HCT116 (cell line): ENCODE results near the gene CCT8. TPM values are rescaled to one million over a fixed set of nuclear protein-coding genes. Genes with fewer than 3 reads are reported as not detected.

Experiments
- ATAC-seq: fragments of 200-7000 bp; cut with Tn5 transposase; 2 replicates; pipeline ENCODE4 v1.9.1; 2020; ENCODE audit warnings: mild to moderate bottlenecking, moderate library complexity
- BruUV-seq: library from RNA; stranded (reverse); fragments of 400-500 nt; replicated peaks from 2 replicates; lab custom pipeline; 2021; lab: Mats Ljungman, UMichigan
- CTCF ChIA-PET: fragments of 300-600 bp; sonication (Branson Sonifier 250); formaldehyde crosslinking; loops from one replicate; lab custom pipeline; 2021; ENCODE audit warnings: antibody characterized with exemption; lab: Charles Lee
- POLR2A ChIA-PET: fragments of 300-600, 350-600 bp; sonication (Branson Sonifier 250); formaldehyde crosslinking; loops from one replicate; lab custom pipeline; 2021; ENCODE audit warnings: antibody characterized with exemption; lab: Charles Lee
- RAD21 ChIA-PET, 2 experiments: fragments of 300-600 bp; sonication (Branson Sonifier 250); formaldehyde crosslinking; loops; one replicate each; lab custom pipeline; 2023; ENCODE audit warnings: low total read pairs in 2 of 2; ENCODE audit not compliant: uncharacterized antibody in 2 of 2, unreplicated experiment in 2 of 2, low non-redundant PET in 1 of 2; lab: Charles Lee
- DNase-seq: peaks from one replicate; pipeline ENCODE4 v3.0.0-alpha.2; 2010; ENCODE audit warnings: low read depth, low spot score
- H2AFZ ChIP-seq: fragments of 200-600 bp; shearing (Covaris generic), sonication (generic); 2 replicates; pipeline ENCODE4 v1.6.1; 2017; ENCODE audit warnings: low read depth, mixed run types, mixed read lengths, antibody characterized with exemption, low read length; ENCODE audit not compliant: poor library complexity, severe bottlenecking
- H3K27ac ChIP-seq: 2 replicates; pipeline ENCODE4 v1.5.1; 2012; ENCODE audit warnings: low read depth, low read length
- H3K27me3 ChIP-seq: fragments of 200-600 bp; sonication (generic); 2 replicates; pipeline ENCODE4 v1.6.1; 2016; ENCODE audit warnings: mixed run types, low read length, mixed read lengths; ENCODE audit not compliant: insufficient read depth
- H3K36me3 ChIP-seq, 2 experiments: fragments of 200-500 bp in 1 of 2; fragments of 200-600 bp in 1 of 2; sonication (Bioruptor generic) in 1 of 2; sonication (generic) in 1 of 2; 2 replicates each; pipeline versions ENCODE4 v1.5.1 to v1.6.1; 2014 to 2016; ENCODE audit warnings: low read length in 2 of 2, inconsistent platforms in 1 of 2, mixed read lengths in 1 of 2, mixed run types in 1 of 2; ENCODE audit not compliant: insufficient read depth in 2 of 2, control insufficient read depth in 1 of 2
- H3K4me1 ChIP-seq, 2 experiments: fragments of 200-600 bp in 1 of 2; sonication (generic) in 1 of 2; 2 replicates each; pipeline versions ENCODE4 v1.5.1 to v1.6.1; 2012 to 2017; ENCODE audit warnings: low read length in 2 of 2, inconsistent platforms in 1 of 2, mild to moderate bottlenecking in 1 of 2, mixed read lengths in 1 of 2, mixed run types in 1 of 2, moderate library complexity in 1 of 2; ENCODE audit not compliant: insufficient read depth in 2 of 2, control insufficient read depth in 1 of 2
- H3K4me2 ChIP-seq: fragments of 200-600 bp; sonication (generic); 2 replicates; pipeline ENCODE4 v1.6.1; 2017; ENCODE audit warnings: mixed run types, low read length, mixed read lengths
- H3K4me3 ChIP-seq, 2 experiments: fragments of 200-600 bp in 1 of 2; sonication (generic) in 1 of 2; replicated peaks in 1 of 2; 2 replicates each; pipeline ENCODE4 v1.5.1; 2011 to 2016; ENCODE audit warnings: low read length in 2 of 2, control low read depth in 1 of 2, low read depth in 1 of 2, mild to moderate bottlenecking in 1 of 2, mixed read lengths in 1 of 2, mixed run types in 1 of 2
- H3K79me2 ChIP-seq: fragments of 200-600 bp; sonication (generic); 2 replicates; pipeline ENCODE4 v1.6.1; 2017; ENCODE audit warnings: mild to moderate bottlenecking, mixed run types, low read length, moderate library complexity, mixed read lengths; ENCODE audit not compliant: insufficient read depth
- H3K9ac ChIP-seq: fragments of 200-600 bp; sonication (generic); 2 replicates; pipeline ENCODE4 v1.6.1; 2016; ENCODE audit warnings: low read length, mixed read lengths
- H3K9me2 ChIP-seq: fragments of 200-600 bp; sonication (generic), shearing (Covaris generic); 2 replicates; pipeline ENCODE4 v1.6.1; 2017; ENCODE audit warnings: mixed run types, mild to moderate bottlenecking, moderate library complexity; ENCODE audit not compliant: insufficient read depth
- H3K9me3 ChIP-seq, 2 experiments: fragments of 200-500 bp in 1 of 2; fragments of 200-600 bp in 1 of 2; sonication (Bioruptor generic) in 1 of 2; sonication (generic) in 1 of 2; 2 replicates each; pipeline ENCODE4 v1.6.1; 2014 to 2017; ENCODE audit warnings: low read length in 2 of 2, mixed read lengths in 2 of 2, inconsistent platforms in 1 of 2, low read depth in 1 of 2, mild to moderate bottlenecking in 1 of 2, mixed run types in 1 of 2, moderate library complexity in 1 of 2; ENCODE audit not compliant: control insufficient read depth in 1 of 2, insufficient read depth in 1 of 2
- H4K20me1 ChIP-seq: fragments of 200-600 bp; sonication (generic), shearing (Covaris generic); 2 replicates; pipeline ENCODE4 v1.6.1; 2017; ENCODE audit warnings: mixed run types, mild to moderate bottlenecking, moderate library complexity; ENCODE audit not compliant: insufficient read depth
- ATF3 ChIP-seq: IDR thresholded peaks from 2 replicates; pipeline ENCODE4 v1.6.1; 2012
- CBX3 ChIP-seq: IDR thresholded peaks from 2 replicates; pipeline ENCODE4 v1.6.1; 2012; ENCODE audit warnings: low read depth
- CEBPB ChIP-seq: IDR thresholded peaks from 2 replicates; pipeline ENCODE4 v1.6.1; 2012; ENCODE audit warnings: low read depth
- EGR1 ChIP-seq: IDR thresholded peaks from 2 replicates; pipeline ENCODE4 v1.6.1; 2012; ENCODE audit warnings: low read depth
- ELF1 ChIP-seq: IDR thresholded peaks from 2 replicates; pipeline ENCODE4 v1.6.1; 2012; ENCODE audit warnings: low read depth, borderline replicate concordance
- EZH2 ChIP-seq: fragments of 200-600 bp; sonication (generic); IDR thresholded peaks from 2 replicates; pipeline ENCODE4 v1.6.1; 2017; ENCODE audit warnings: antibody characterized with exemption, mixed run types
- EZH2phosphoT487 ChIP-seq: fragments of 200-600 bp; IDR thresholded peaks from 2 replicates; pipeline ENCODE4 v1.6.1; 2018; ENCODE audit warnings: antibody characterized with exemption, borderline replicate concordance
- JUND ChIP-seq: IDR thresholded peaks from 2 replicates; pipeline ENCODE4 v1.6.1; 2012
- MAX ChIP-seq: IDR thresholded peaks from 2 replicates; pipeline ENCODE4 v1.6.1; 2012
- POLR2A ChIP-seq: IDR thresholded peaks from 2 replicates; pipeline ENCODE4 v1.7.0; 2011; ENCODE audit warnings: borderline replicate concordance; ENCODE audit not compliant: insufficient read depth, insufficient read length; ENCODE audit errors: extremely low read depth
- POLR2AphosphoS5 ChIP-seq: IDR thresholded peaks from 2 replicates; pipeline ENCODE4 v1.6.1; 2011; ENCODE audit warnings: mild to moderate bottlenecking, low read depth, low read length, moderate library complexity
- RAD21 ChIP-seq: IDR thresholded peaks from 2 replicates; pipeline ENCODE4 v1.6.1; 2012; ENCODE audit warnings: low read depth, mild to moderate bottlenecking
- REST ChIP-seq: IDR thresholded peaks from 2 replicates; pipeline ENCODE4 v1.6.1; 2012; ENCODE audit warnings: low read depth
- SIN3A ChIP-seq: IDR thresholded peaks from 2 replicates; pipeline ENCODE4 v1.6.1; 2012; ENCODE audit warnings: low read depth
- SRF ChIP-seq: IDR thresholded peaks from 2 replicates; pipeline ENCODE4 v1.6.1; 2012; ENCODE audit warnings: low read depth
- ZNF274 ChIP-seq: fragments of 200-500 bp; sonication (Bioruptor generic); IDR thresholded peaks from 2 replicates; pipeline ENCODE4 v1.6.1; 2014; ENCODE audit warnings: mild to moderate bottlenecking, low read depth, low read length, inconsistent platforms
- intact Hi-C: fragments of 100-400 bp; cut with micrococcal nuclease; formaldehyde crosslinking; loops from 2 replicates; pipeline ENCODE4 v1.10.0; 2022
- total RNA-seq: library from RNA; stranded (reverse); gene quantifications from one replicate; pipeline ENCODE4 v1.2.1, GENCODE V29; 2021; ENCODE audit not compliant: unreplicated experiment
- TF ChIP-seq, protein P1 (sequence below), 3 experiments: fragments of 200-600 bp in 1 of 3; sonication (generic) in 1 of 3; IDR thresholded peaks in 2 of 3; conservative IDR thresholded peaks in 1 of 3; 2 replicates each; pipeline ENCODE4 v1.5.1; 2012 to 2017; ENCODE audit warnings: low read depth in 2 of 3, low read length in 2 of 3, antibody characterized with exemption in 1 of 3, borderline replicate concordance in 1 of 3, control low read depth in 1 of 3, mild to moderate bottlenecking in 1 of 3, mixed read lengths in 1 of 3, mixed run types in 1 of 3, moderate library complexity in 1 of 3; ENCODE audit not compliant: insufficient read depth in 1 of 3
- TF ChIP-seq, protein P2 (sequence below): IDR thresholded peaks from 2 replicates; pipeline ENCODE4 v1.6.1; 2011; ENCODE audit warnings: mild to moderate bottlenecking, low read length, moderate library complexity; ENCODE audit not compliant: insufficient replicate concordance; ENCODE audit errors: extremely low read depth

CCT8 gene
- total RNA-seq, 1 experiment from 2014 or later = 355 TPM

DNA sequence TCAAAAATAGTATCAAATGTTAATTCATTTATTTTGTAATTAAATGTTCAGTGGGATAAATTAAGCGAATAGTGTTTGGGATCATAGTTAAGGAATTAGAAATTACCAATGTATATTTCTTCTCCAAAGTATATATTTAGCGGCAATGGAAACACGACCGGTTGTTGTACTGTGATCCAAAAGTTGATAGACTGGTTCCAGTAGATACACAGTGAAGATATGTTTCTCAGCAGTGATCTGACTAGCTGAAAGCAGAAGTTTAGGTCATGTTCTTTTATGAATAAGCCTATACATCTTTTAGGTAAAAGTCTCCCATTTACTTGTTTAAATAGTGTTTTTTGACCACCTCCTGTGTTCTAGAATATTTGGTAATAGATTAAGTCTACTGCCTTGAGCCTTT, 40.1 kb downstream of the CCT8 start:
- H2AFZ ChIP-seq = no peak overlapping the region
- no peak for TF ChIP-seq MAX
- no peak for TF ChIP-seq ATF3
- no peak for TF ChIP-seq EZH2
- no peak for TF ChIP-seq REST
- TF ChIP-seq CBX3 = no peak
- TF ChIP-seq SRF = no peak
- TF ChIP-seq RAD21 = no peak
- no peak for TF ChIP-seq ZNF274
- no peak for TF ChIP-seq CEBPB
- TF ChIP-seq SIN3A = no peak
- TF ChIP-seq POLR2AphosphoS5 = no peak
- no peak for TF ChIP-seq POLR2A
- TF ChIP-seq, protein P1, sequence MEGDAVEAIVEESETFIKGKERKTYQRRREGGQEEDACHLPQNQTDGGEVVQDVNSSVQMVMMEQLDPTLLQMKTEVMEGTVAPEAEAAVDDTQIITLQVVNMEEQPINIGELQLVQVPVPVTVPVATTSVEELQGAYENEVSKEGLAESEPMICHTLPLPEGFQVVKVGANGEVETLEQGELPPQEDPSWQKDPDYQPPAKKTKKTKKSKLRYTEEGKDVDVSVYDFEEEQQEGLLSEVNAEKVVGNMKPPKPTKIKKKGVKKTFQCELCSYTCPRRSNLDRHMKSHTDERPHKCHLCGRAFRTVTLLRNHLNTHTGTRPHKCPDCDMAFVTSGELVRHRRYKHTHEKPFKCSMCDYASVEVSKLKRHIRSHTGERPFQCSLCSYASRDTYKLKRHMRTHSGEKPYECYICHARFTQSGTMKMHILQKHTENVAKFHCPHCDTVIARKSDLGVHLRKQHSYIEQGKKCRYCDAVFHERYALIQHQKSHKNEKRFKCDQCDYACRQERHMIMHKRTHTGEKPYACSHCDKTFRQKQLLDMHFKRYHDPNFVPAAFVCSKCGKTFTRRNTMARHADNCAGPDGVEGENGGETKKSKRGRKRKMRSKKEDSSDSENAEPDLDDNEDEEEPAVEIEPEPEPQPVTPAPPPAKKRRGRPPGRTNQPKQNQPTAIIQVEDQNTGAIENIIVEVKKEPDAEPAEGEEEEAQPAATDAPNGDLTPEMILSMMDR (IDR thresholded peaks at IDR 0.05 in 2 of 3, conservative IDR thresholded peaks at IDR 0.05 in 1 of 3; ENCODE audit: borderline replicate concordance in 1 of 3, insufficient read depth in 1 of 3, low read depth in 2 of 3, low read length in 2 of 3) = no peak
- no peak for TF ChIP-seq ELF1
- TF ChIP-seq EZH2phosphoT487 = no peak
- TF ChIP-seq, protein P2, sequence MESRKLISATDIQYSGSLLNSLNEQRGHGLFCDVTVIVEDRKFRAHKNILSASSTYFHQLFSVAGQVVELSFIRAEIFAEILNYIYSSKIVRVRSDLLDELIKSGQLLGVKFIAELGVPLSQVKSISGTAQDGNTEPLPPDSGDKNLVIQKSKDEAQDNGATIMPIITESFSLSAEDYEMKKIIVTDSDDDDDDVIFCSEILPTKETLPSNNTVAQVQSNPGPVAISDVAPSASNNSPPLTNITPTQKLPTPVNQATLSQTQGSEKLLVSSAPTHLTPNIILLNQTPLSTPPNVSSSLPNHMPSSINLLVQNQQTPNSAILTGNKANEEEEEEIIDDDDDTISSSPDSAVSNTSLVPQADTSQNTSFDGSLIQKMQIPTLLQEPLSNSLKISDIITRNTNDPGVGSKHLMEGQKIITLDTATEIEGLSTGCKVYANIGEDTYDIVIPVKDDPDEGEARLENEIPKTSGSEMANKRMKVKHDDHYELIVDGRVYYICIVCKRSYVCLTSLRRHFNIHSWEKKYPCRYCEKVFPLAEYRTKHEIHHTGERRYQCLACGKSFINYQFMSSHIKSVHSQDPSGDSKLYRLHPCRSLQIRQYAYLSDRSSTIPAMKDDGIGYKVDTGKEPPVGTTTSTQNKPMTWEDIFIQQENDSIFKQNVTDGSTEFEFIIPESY = no peak
- TF ChIP-seq EGR1 = no peak
- no peak for TF ChIP-seq JUND
- H3K36me3 ChIP-seq = peaks cover 38 to 43% of the 10 kb centered on the region in 2 experiments
- H3K27me3 ChIP-seq = no peaks in the 10 kb centered on the region
- H3K9me2 ChIP-seq = no peaks in the 10 kb centered on the region
- H3K9me3 ChIP-seq = no peaks in the 10 kb centered on the region
- RAD21 ChIA-PET = no interaction called here
- intact Hi-C loops = no loop called here
- H3K79me2 ChIP-seq = peaks cover 38% of the 10 kb centered on the region
- no peak overlapping the region for H3K9ac ChIP-seq
- DNase-seq (no peak), ATAC-seq (no peak)
- no peaks in the 10 kb centered on the region for H4K20me1 ChIP-seq
- H3K4me2 ChIP-seq = no peak overlapping the region
- POLR2A ChIA-PET = interaction anchor here (1.1 kb wide), 1 partner anchor 9 kb away, joined by 10 read pairs; the partner anchor contains the start of gene USP16
- no peak overlapping the region for H3K27ac ChIP-seq
- no peak overlapping the region for H3K4me3 ChIP-seq
- H3K4me1 ChIP-seq = no peaks in the 10 kb centered on the region
- CTCF ChIA-PET = no interaction called here
- BruUV-seq = no TSS peak
